Liver (tissue), 9 donors: Measurements from ENCODE around the gene HAUS2. TPM values are rescaled to one million over a fixed set of nuclear protein-coding genes. Genes with fewer than 3 reads are reported as not detected.

Source experiments
- DNase-seq: peaks from one replicate; pipeline ENCODE4 v3.0.0-alpha.2; 2017; ENCODE audit warnings: low spot score
- H3K27ac ChIP-seq, 2 donors: one replicate each; pipeline ENCODE4 v1.7.0; 2013; ENCODE audit warnings: inconsistent platforms in 2 of 2, low read length in 2 of 2, control low read depth in 1 of 2, low read depth in 1 of 2, mild to moderate bottlenecking in 1 of 2
- H3K27me3 ChIP-seq, 4 donors: one replicate each; pipeline versions ENCODE4 v1.6.1 to v1.7.0; 2013; ENCODE audit warnings: low read length in 3 of 4, inconsistent platforms in 1 of 4, mild to moderate bottlenecking in 1 of 4, moderate library complexity in 1 of 4; ENCODE audit not compliant: control insufficient read depth in 4 of 4, insufficient read depth in 4 of 4
- H3K36me3 ChIP-seq, 4 donors: one replicate each; pipeline versions ENCODE4 v1.6.1 to v1.7.0; 2013; ENCODE audit warnings: low read length in 3 of 4, mild to moderate bottlenecking in 3 of 4, low read depth in 1 of 4, moderate library complexity in 1 of 4; ENCODE audit not compliant: control insufficient read depth in 4 of 4, insufficient read depth in 3 of 4
- H3K4me1 ChIP-seq, 4 donors: one replicate each; pipeline versions ENCODE4 v1.6.1 to v1.7.0; 2013; ENCODE audit warnings: low read length in 3 of 4, mild to moderate bottlenecking in 3 of 4, moderate library complexity in 1 of 4; ENCODE audit not compliant: control insufficient read depth in 4 of 4, insufficient read depth in 4 of 4
- H3K4me3 ChIP-seq, 3 donors: one replicate each; pipeline versions ENCODE4 v1.6.1 to v1.7.0; 2013; ENCODE audit warnings: low read length in 3 of 3, control low read depth in 1 of 3, low read depth in 1 of 3, mild to moderate bottlenecking in 1 of 3
- H3K9ac ChIP-seq, 2 donors: one replicate each; pipeline ENCODE4 v1.7.0; 2013; ENCODE audit warnings: low read length in 2 of 2, mild to moderate bottlenecking in 2 of 2, moderate library complexity in 2 of 2, control low read depth in 1 of 2, low read depth in 1 of 2
- H3K9me3 ChIP-seq, 4 donors: one replicate each; pipeline versions ENCODE4 v1.6.1 to v1.7.0; 2013; ENCODE audit warnings: low read length in 3 of 4; ENCODE audit not compliant: control insufficient read depth in 4 of 4
- EGR1 ChIP-seq, 2 donors: IDR thresholded peaks; 2 replicates each; pipeline ENCODE4 v1.6.1; 2016 to 2018; ENCODE audit warnings: antibody characterized with exemption in 2 of 2, low read depth in 2 of 2
- FOXA1 ChIP-seq: IDR thresholded peaks from 2 replicates; pipeline ENCODE4 v1.6.1; 2016; ENCODE audit warnings: antibody characterized with exemption
- FOXA2 ChIP-seq: IDR thresholded peaks from 2 replicates; pipeline ENCODE4 v1.6.1; 2016; ENCODE audit warnings: antibody characterized with exemption
- GABPA ChIP-seq, 2 donors: IDR thresholded peaks in 1 of 2; conservative IDR thresholded peaks in 1 of 2; 2 replicates each; pipeline ENCODE4 v1.6.1; 2016; ENCODE audit warnings: antibody characterized with exemption in 2 of 2, mild to moderate bottlenecking in 1 of 2, moderate library complexity in 1 of 2
- HNF4A ChIP-seq, 2 donors: conservative IDR thresholded peaks; 2 replicates each; pipeline ENCODE4 v1.6.1; 2016; ENCODE audit warnings: antibody characterized with exemption in 2 of 2, mild to moderate bottlenecking in 2 of 2
- HNF4G ChIP-seq: IDR thresholded peaks from 2 replicates; pipeline ENCODE4 v1.6.1; 2016; ENCODE audit warnings: antibody characterized with exemption
- JUND ChIP-seq, 2 donors: IDR thresholded peaks; 2 replicates each; pipeline ENCODE4 v1.6.1; 2016; ENCODE audit warnings: antibody characterized with exemption in 2 of 2
- NR2F2 ChIP-seq: IDR thresholded peaks from 2 replicates; pipeline ENCODE4 v1.6.1; 2016; ENCODE audit warnings: antibody characterized with exemption
- RAD21 ChIP-seq, 2 donors: IDR thresholded peaks; 2 replicates each; pipeline ENCODE4 v1.6.1; 2016; ENCODE audit warnings: antibody characterized with exemption in 2 of 2, mild to moderate bottlenecking in 2 of 2
- RXRA ChIP-seq, 2 donors: IDR thresholded peaks; 2 replicates each; pipeline ENCODE4 v1.6.1; 2017 to 2018; ENCODE audit warnings: antibody characterized with exemption in 2 of 2, mild to moderate bottlenecking in 1 of 2
- SP1 ChIP-seq: IDR thresholded peaks from 2 replicates; pipeline ENCODE4 v1.6.1; 2018; ENCODE audit warnings: antibody characterized with exemption, mild to moderate bottlenecking
- TAF1 ChIP-seq: conservative IDR thresholded peaks from 2 replicates; pipeline ENCODE4 v1.6.1; 2016; ENCODE audit warnings: antibody characterized with exemption, mild to moderate bottlenecking
- YY1 ChIP-seq: IDR thresholded peaks from 2 replicates; pipeline ENCODE4 v1.6.1; 2016; ENCODE audit warnings: antibody characterized with exemption, mild to moderate bottlenecking
- WGBS: extraction: QIAGEN DNeasy Blood & Tissue Kit; methylation state at CpG from one replicate; pipeline ENCODE4 v1.1.7; 2013; 5-methylcytosine and 5-hydroxymethylcytosine counted together
- polyA plus RNA-seq, 2 donors: library from polyadenylated mRNA; stranded (reverse) in 1 of 2; unstranded in 1 of 2; fragments of 200-250 nt in 1 of 2; fragments of >200 nt in 1 of 2; fragmentation: Nextera tagmentation in 1 of 2; extraction: Ambion mirVana in 1 of 2; gene quantifications; one replicate each; pipeline versions ENCODE4 v1.2.1 to v1.2.3, GENCODE V29; 2013 to 2015
- total RNA-seq, 2 donors: library from RNA; depleted of rRNA; stranded (reverse); fragments of >200 nt; gene quantifications; one replicate each; pipeline ENCODE4 v1.2.3, GENCODE V29; 2014
- TF ChIP-seq, protein P1 (sequence below): IDR thresholded peaks from 2 replicates; pipeline ENCODE4 v1.6.1; 2016; ENCODE audit warnings: antibody characterized with exemption, mild to moderate bottlenecking
- TF ChIP-seq, protein P2 (sequence below): IDR thresholded peaks from 2 replicates; pipeline ENCODE4 v1.6.1; 2016; ENCODE audit warnings: antibody characterized with exemption
- TF ChIP-seq, protein P3 (sequence below): IDR thresholded peaks from 2 replicates; pipeline ENCODE4 v1.6.1; 2016; ENCODE audit warnings: antibody characterized with exemption
- TF ChIP-seq, protein P4 (sequence below): IDR thresholded peaks from 2 replicates; pipeline ENCODE4 v1.6.1; 2016; ENCODE audit warnings: antibody characterized with exemption
- TF ChIP-seq, protein P5 (sequence below): fragments of 150-350 bp; IDR thresholded peaks from 2 replicates; pipeline ENCODE4 v1.5.1; 2017; ENCODE audit warnings: improper control_type of control experiment, low read depth, low read length; ENCODE audit not compliant: missing input control
- donor health status: healthy.
- donor health status: healthy.
- donor health status: healthy.
- donor health status: healthy.
- donor health status: healthy.

The HAUS2 gene
- total and polyA plus RNA-seq, 4 donors: 4.1 to 23.2 (median 6.6) TPM

DNA sequence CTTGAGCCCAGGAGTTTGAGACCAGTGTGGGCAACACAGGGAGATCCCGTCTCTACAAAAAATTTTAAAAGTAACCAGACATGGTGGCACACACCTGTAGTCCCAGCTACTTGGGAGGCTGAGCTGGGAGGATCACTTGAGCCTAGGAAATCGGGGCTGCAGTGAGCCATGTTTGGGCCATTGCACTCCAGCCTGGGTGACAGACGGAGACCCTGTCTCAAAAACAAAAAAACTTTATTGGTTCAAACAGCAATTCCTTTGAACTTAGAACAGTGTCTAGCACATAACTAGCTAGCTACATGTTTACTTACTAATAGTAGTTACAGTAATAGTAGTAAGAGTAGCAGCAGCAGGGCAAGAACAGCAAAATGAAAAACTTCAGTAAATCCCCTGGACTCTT is 10.1 kb downstream of the HAUS2 start:
- Histone ChIP-seq H3K9me3 (no peaks in the 10 kb centered on the region), H3K27ac (no peak overlapping the region), H3K36me3 (peaks cover 0 to 21% (median 13%) of the 10 kb centered on the region in 4 donors), H3K9ac (no peak overlapping the region), H3K4me3 (no peak overlapping the region), H3K4me1 (no peaks in the 10 kb centered on the region), H3K27me3 (no peaks in the 10 kb centered on the region)
- TF ChIP-seq, protein P1, sequence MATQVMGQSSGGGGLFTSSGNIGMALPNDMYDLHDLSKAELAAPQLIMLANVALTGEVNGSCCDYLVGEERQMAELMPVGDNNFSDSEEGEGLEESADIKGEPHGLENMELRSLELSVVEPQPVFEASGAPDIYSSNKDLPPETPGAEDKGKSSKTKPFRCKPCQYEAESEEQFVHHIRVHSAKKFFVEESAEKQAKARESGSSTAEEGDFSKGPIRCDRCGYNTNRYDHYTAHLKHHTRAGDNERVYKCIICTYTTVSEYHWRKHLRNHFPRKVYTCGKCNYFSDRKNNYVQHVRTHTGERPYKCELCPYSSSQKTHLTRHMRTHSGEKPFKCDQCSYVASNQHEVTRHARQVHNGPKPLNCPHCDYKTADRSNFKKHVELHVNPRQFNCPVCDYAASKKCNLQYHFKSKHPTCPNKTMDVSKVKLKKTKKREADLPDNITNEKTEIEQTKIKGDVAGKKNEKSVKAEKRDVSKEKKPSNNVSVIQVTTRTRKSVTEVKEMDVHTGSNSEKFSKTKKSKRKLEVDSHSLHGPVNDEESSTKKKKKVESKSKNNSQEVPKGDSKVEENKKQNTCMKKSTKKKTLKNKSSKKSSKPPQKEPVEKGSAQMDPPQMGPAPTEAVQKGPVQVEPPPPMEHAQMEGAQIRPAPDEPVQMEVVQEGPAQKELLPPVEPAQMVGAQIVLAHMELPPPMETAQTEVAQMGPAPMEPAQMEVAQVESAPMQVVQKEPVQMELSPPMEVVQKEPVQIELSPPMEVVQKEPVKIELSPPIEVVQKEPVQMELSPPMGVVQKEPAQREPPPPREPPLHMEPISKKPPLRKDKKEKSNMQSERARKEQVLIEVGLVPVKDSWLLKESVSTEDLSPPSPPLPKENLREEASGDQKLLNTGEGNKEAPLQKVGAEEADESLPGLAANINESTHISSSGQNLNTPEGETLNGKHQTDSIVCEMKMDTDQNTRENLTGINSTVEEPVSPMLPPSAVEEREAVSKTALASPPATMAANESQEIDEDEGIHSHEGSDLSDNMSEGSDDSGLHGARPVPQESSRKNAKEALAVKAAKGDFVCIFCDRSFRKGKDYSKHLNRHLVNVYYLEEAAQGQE: no peak
- no peak for TF ChIP-seq NR2F2
- no peak for TF ChIP-seq HNF4G
- TF ChIP-seq, protein P2, sequence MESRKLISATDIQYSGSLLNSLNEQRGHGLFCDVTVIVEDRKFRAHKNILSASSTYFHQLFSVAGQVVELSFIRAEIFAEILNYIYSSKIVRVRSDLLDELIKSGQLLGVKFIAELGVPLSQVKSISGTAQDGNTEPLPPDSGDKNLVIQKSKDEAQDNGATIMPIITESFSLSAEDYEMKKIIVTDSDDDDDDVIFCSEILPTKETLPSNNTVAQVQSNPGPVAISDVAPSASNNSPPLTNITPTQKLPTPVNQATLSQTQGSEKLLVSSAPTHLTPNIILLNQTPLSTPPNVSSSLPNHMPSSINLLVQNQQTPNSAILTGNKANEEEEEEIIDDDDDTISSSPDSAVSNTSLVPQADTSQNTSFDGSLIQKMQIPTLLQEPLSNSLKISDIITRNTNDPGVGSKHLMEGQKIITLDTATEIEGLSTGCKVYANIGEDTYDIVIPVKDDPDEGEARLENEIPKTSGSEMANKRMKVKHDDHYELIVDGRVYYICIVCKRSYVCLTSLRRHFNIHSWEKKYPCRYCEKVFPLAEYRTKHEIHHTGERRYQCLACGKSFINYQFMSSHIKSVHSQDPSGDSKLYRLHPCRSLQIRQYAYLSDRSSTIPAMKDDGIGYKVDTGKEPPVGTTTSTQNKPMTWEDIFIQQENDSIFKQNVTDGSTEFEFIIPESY: no peak
- TF ChIP-seq RXRA (IDR thresholded peaks at IDR 0.05): no peak
- TF ChIP-seq, protein P3, sequence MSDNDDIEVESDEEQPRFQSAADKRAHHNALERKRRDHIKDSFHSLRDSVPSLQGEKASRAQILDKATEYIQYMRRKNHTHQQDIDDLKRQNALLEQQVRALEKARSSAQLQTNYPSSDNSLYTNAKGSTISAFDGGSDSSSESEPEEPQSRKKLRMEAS: no peak
- no peak for TF ChIP-seq HNF4A (conservative IDR thresholded peaks at IDR 0.05)
- no peak for TF ChIP-seq TAF1
- TF ChIP-seq, protein P4, sequence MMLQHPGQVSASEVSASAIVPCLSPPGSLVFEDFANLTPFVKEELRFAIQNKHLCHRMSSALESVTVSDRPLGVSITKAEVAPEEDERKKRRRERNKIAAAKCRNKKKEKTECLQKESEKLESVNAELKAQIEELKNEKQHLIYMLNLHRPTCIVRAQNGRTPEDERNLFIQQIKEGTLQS: no peak
- TF ChIP-seq YY1: no peak
- TF ChIP-seq, protein P5, sequence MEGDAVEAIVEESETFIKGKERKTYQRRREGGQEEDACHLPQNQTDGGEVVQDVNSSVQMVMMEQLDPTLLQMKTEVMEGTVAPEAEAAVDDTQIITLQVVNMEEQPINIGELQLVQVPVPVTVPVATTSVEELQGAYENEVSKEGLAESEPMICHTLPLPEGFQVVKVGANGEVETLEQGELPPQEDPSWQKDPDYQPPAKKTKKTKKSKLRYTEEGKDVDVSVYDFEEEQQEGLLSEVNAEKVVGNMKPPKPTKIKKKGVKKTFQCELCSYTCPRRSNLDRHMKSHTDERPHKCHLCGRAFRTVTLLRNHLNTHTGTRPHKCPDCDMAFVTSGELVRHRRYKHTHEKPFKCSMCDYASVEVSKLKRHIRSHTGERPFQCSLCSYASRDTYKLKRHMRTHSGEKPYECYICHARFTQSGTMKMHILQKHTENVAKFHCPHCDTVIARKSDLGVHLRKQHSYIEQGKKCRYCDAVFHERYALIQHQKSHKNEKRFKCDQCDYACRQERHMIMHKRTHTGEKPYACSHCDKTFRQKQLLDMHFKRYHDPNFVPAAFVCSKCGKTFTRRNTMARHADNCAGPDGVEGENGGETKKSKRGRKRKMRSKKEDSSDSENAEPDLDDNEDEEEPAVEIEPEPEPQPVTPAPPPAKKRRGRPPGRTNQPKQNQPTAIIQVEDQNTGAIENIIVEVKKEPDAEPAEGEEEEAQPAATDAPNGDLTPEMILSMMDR: no peak
- TF ChIP-seq RAD21 (IDR thresholded peaks at IDR 0.05): no peak
- TF ChIP-seq JUND (IDR thresholded peaks at IDR 0.05): no peak
- TF ChIP-seq FOXA2: no peak
- TF ChIP-seq FOXA1: no peak
- no peak for TF ChIP-seq EGR1 (IDR thresholded peaks at IDR 0.05; ENCODE audit: low read depth in 2 of 2)
- TF ChIP-seq SP1: no peak
- TF ChIP-seq GABPA (IDR thresholded peaks at IDR 0.05 in 1 of 2, conservative IDR thresholded peaks at IDR 0.05 in 1 of 2): no peak
- no peak for DNase-seq
- WGBS: 97% methylated on average over 3 of the region's 3 CpGs
